HepG2 (cell line): ENCODE data around the gene SCARF1. TPM values are rescaled to one million over a fixed set of nuclear protein-coding genes. Genes with fewer than 3 reads are reported as not detected.

Source experiments
- AKAP8 ChIP-seq: sonication (generic); formaldehyde crosslinking; IDR thresholded peaks from 2 replicates; pipeline ENCODE4 v1.5.1; 2020; ENCODE audit warnings: mild to moderate bottlenecking, missing genetic modification reagents
- CEBPB ChIP-seq: IDR thresholded peaks from 2 replicates; pipeline ENCODE4 v1.6.1; 2011; ENCODE audit warnings: low read depth, low read length, improper control_type of control experiment, borderline replicate concordance
- CEBPG ChIP-seq: IDR thresholded peaks from 2 replicates; pipeline ENCODE4 v1.6.1; 2016
- CHD4 ChIP-seq: fragments of 200-600 bp; sonication (generic); IDR thresholded peaks from 2 replicates; pipeline ENCODE4 v1.7.0; 2017; ENCODE audit warnings: mild to moderate bottlenecking, low read length, borderline replicate concordance
- EEA1 ChIP-seq: sonication (generic); formaldehyde crosslinking; IDR thresholded peaks from 2 replicates; pipeline ENCODE4 v1.5.1; 2020; ENCODE audit warnings: mild to moderate bottlenecking, missing genetic modification reagents, borderline replicate concordance
- GFI1 ChIP-seq: sonication (generic); formaldehyde crosslinking; IDR thresholded peaks from 2 replicates; pipeline ENCODE4 v1.5.0; 2020; ENCODE audit warnings: missing genetic modification reagents, mild to moderate bottlenecking, borderline replicate concordance
- MTF1 ChIP-seq: sonication (generic); formaldehyde crosslinking; IDR thresholded peaks from 2 replicates; pipeline ENCODE4 v1.5.0; 2020; ENCODE audit warnings: missing genetic modification reagents
- RAD21 ChIP-seq: fragments of 450-650 bp; formaldehyde crosslinking; IDR thresholded peaks from 2 replicates; pipeline ENCODE4 v1.5.0; 2020; ENCODE audit warnings: mild to moderate bottlenecking
- RORA ChIP-seq: sonication (generic); formaldehyde crosslinking; IDR thresholded peaks from 2 replicates; pipeline ENCODE4 v1.5.0; 2020; ENCODE audit warnings: mild to moderate bottlenecking, missing genetic modification reagents, moderate library complexity
- SALL1 ChIP-seq: sonication (generic); formaldehyde crosslinking; IDR thresholded peaks from 2 replicates; pipeline ENCODE4 v1.8.0; 2022; ENCODE audit warnings: mild to moderate bottlenecking, missing genetic modification reagents
- SOX13 ChIP-seq, 3 experiments: fragments of 450-650 bp in 1 of 3; sonication (generic) in 1 of 3; formaldehyde crosslinking in 1 of 3; IDR thresholded peaks in 2 of 3; conservative IDR thresholded peaks in 1 of 3; 2 replicates each; pipeline versions ENCODE4 v1.5.0 to v1.6.1; 2016 to 2020; ENCODE audit warnings: antibody characterized with exemption in 1 of 3, mild to moderate bottlenecking in 1 of 3, missing compliant biosample characterization in 1 of 3, missing genetic modification reagents in 1 of 3, moderate library complexity in 1 of 3
- SRSF1 ChIP-seq: fragments of 200-400 bp; formaldehyde crosslinking; optimal IDR thresholded peaks from 2 replicates; pipeline ENCODE3; 2017; ENCODE audit warnings: mild to moderate bottlenecking, low read depth, low read length, moderate library complexity
- SRSF4 ChIP-seq: fragments of 200-400 bp; formaldehyde crosslinking; IDR thresholded peaks from one replicate; pipeline ENCODE4 v1.6.1; 2018; ENCODE audit warnings: mild to moderate bottlenecking, low read depth, low read length, moderate library complexity; ENCODE audit not compliant: poor library complexity, severe bottlenecking
- ZBTB38 ChIP-seq: sonication (generic); formaldehyde crosslinking; IDR thresholded peaks from 2 replicates; pipeline ENCODE4 v1.5.1; 2020; ENCODE audit warnings: mild to moderate bottlenecking, missing genetic modification reagents
- ZFP90 ChIP-seq: sonication (generic); formaldehyde crosslinking; IDR thresholded peaks from 2 replicates; pipeline ENCODE4 v1.8.0; 2022; ENCODE audit warnings: missing genetic modification reagents, mild to moderate bottlenecking, inconsistent platforms, borderline replicate concordance
- ZGPAT ChIP-seq: IDR thresholded peaks from 2 replicates; pipeline ENCODE4 v1.6.1; 2016; ENCODE audit warnings: mild to moderate bottlenecking
- ZNF225 ChIP-seq: sonication (generic); formaldehyde crosslinking; IDR thresholded peaks from 2 replicates; pipeline ENCODE4 v1.4.0; 2020; ENCODE audit warnings: mild to moderate bottlenecking, missing genetic modification reagents
- ZSCAN30 ChIP-seq: sonication (generic); formaldehyde crosslinking; IDR thresholded peaks from 2 replicates; pipeline ENCODE4 v1.5.0; 2020; ENCODE audit warnings: mild to moderate bottlenecking, missing genetic modification reagents
- polyA plus RNA-seq, 8 experiments: library from polyadenylated mRNA; depleted of rRNA in 3 of 8; stranded (reverse) in 7 of 8; unstranded in 1 of 8; fragments of >200 nt; fragmentation: Illumina TruSeq in 4 of 8; extraction: Trizol in 4 of 8; gene quantifications; 2 replicates each; pipeline versions ENCODE4 v1.2.1 to v1.2.3, GENCODE V29; 2011 to 2016; ENCODE audit warnings: low read depth in 4 of 8, missing spikeins in 1 of 8, mixed read lengths in 1 of 8; ENCODE audit not compliant: insufficient read depth in 1 of 8
- total RNA-seq, 5 experiments: library from RNA; depleted of rRNA; stranded (reverse); fragments of >200 nt; fragmentation: Illumina TruSeq; extraction: Trizol; gene quantifications; 2 replicates each; pipeline ENCODE4 v1.2.3, GENCODE V29; 2016; ENCODE audit warnings: low read depth in 1 of 5
- TF ChIP-seq, protein P1 (sequence below): sonication (generic); formaldehyde crosslinking; IDR thresholded peaks from 2 replicates; pipeline ENCODE4 v1.5.1; 2020; ENCODE audit warnings: mild to moderate bottlenecking, missing genetic modification reagents, moderate library complexity
- TF ChIP-seq, protein P2 (sequence below): sonication (generic); formaldehyde crosslinking; IDR thresholded peaks from 2 replicates; pipeline ENCODE4 v1.8.0; 2022; ENCODE audit warnings: missing genetic modification reagents, mild to moderate bottlenecking, borderline replicate concordance

SCARF1 gene
- total and polyA plus RNA-seq, 2 of the 13 experiments (the other 11 are each of a cell fraction or from before 2014, with no cell fraction given) = 0.24 to 0.71 TPM

DNA sequence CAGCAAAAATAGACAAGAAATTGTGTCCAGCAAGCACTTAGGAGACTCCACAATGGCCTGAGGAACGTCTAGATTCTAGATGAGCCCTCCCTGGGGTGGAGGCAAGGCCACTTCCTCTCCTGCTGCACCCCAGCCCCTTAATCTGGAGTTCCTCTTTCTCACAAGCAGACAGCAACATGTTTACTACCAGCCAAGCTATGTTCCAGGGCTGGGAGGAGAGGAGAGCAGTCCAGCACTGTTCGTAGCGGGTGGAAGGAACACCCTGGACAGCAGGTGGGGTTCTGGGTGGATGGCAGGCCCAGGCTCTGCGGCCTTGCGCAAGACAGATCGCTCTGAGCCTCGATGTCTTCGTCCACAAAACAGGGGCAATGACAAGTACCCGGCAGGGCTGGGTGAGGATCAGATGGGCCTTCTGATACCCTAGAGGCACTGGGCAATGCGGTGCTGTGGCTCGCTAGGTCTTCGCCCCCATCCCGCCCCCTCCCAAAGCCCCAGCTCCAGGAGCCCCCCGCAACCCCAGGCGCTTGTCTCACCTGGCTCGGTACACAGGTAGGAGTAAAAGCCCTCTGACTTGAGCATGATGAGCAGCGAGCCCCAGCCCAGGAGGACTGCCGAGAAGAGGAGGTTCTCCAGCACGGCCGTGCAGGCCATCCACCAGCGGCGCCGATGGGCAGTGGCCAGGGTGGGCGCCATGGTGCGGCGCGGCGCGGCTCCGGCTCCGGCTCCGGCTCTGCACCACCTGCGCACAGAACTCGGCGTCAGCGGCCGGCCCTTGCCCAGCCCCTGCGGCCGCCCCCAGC is 18.1 kb downstream of the SCARF1 start (continued):
- TF ChIP-seq, protein P1, sequence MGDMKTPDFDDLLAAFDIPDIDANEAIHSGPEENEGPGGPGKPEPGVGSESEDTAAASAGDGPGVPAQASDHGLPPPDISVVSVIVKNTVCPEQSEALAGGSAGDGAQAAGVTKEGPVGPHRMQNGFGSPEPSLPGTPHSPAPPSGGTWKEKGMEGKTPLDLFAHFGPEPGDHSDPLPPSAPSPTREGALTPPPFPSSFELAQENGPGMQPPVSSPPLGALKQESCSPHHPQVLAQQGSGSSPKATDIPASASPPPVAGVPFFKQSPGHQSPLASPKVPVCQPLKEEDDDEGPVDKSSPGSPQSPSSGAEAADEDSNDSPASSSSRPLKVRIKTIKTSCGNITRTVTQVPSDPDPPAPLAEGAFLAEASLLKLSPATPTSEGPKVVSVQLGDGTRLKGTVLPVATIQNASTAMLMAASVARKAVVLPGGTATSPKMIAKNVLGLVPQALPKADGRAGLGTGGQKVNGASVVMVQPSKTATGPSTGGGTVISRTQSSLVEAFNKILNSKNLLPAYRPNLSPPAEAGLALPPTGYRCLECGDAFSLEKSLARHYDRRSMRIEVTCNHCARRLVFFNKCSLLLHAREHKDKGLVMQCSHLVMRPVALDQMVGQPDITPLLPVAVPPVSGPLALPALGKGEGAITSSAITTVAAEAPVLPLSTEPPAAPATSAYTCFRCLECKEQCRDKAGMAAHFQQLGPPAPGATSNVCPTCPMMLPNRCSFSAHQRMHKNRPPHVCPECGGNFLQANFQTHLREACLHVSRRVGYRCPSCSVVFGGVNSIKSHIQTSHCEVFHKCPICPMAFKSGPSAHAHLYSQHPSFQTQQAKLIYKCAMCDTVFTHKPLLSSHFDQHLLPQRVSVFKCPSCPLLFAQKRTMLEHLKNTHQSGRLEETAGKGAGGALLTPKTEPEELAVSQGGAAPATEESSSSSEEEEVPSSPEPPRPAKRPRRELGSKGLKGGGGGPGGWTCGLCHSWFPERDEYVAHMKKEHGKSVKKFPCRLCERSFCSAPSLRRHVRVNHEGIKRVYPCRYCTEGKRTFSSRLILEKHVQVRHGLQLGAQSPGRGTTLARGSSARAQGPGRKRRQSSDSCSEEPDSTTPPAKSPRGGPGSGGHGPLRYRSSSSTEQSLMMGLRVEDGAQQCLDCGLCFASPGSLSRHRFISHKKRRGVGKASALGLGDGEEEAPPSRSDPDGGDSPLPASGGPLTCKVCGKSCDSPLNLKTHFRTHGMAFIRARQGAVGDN = peak; percentile 49
- TF ChIP-seq CEBPB = peak; percentile 91
- TF ChIP-seq, protein P2, sequence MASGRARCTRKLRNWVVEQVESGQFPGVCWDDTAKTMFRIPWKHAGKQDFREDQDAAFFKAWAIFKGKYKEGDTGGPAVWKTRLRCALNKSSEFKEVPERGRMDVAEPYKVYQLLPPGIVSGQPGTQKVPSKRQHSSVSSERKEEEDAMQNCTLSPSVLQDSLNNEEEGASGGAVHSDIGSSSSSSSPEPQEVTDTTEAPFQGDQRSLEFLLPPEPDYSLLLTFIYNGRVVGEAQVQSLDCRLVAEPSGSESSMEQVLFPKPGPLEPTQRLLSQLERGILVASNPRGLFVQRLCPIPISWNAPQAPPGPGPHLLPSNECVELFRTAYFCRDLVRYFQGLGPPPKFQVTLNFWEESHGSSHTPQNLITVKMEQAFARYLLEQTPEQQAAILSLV (CRISPR knock-in tag) = no peak
- peak; percentile 7; the same call in 1 of the 2 replicates for TF ChIP-seq RAD21
- 0 out of 2 replicates have a peak, but pooled peaks have one; percentile 37 for TF ChIP-seq ZFP90 (CRISPR knock-in tag)
- TF ChIP-seq ZNF225 = no peak
- TF ChIP-seq CEBPG (CRISPR knock-in tag) = peak; percentile 84
- TF ChIP-seq EEA1 (CRISPR knock-in tag) = no peak
- no peak for TF ChIP-seq SRSF1
- TF ChIP-seq ZBTB38 (CRISPR knock-in tag) = peak; percentile 86
- no peak for TF ChIP-seq SRSF4
- TF ChIP-seq ZSCAN30 (CRISPR knock-in tag) = no peak
- TF ChIP-seq ZGPAT (CRISPR knock-in tag) = no peak
- TF ChIP-seq CHD4 = no peak
- no peak for TF ChIP-seq GFI1 (CRISPR knock-in tag)
- TF ChIP-seq SALL1 = 0 out of 2 replicates have a peak, but pooled peaks have one; percentile 12
- no peak for TF ChIP-seq SOX13 (IDR thresholded peaks at IDR 0.05)
- TF ChIP-seq SOX13 (CRISPR knock-in tag; conservative IDR thresholded peaks at IDR 0.05 in 1 of 2, IDR thresholded peaks at IDR 0.05 in 1 of 2) = no peak
- no peak for TF ChIP-seq AKAP8 (CRISPR knock-in tag)
- no peak for TF ChIP-seq RORA (CRISPR knock-in tag)
- TF ChIP-seq MTF1 = no peak
